ENCODE measurements around the gene LRRC8E.

- TF ChIP-seq POLR2AphosphoS5 (IDR thresholded peaks at IDR 0.05; ENCODE audit: low read depth, low read length), result no peak
- TF ChIP-seq POLR2A (IDR thresholded peaks at IDR 0.05; ENCODE audit: low read depth, low read length), result no peak
- TF ChIP-seq TAF1 (IDR thresholded peaks at IDR 0.05; ENCODE audit: borderline replicate concordance, low read depth, low read length), result no peak
Observed at GRCh38 chr19:7855426-7856108, 32.7 kb upstream of the LRRC8E start.
